Mesenteric fat pad (tissue), 1 donor: Measurements from ENCODE around the gene FASTKD1. TPM values are rescaled to one million over a fixed set of nuclear protein-coding genes. Genes with fewer than 3 reads are reported as not detected.
"Not testable (repeated sequence)": the region's sequence is repeated elsewhere in the genome, so short reads cannot be mapped to it uniquely, and the experiment has no call there.

Experiments
- DNase-seq: peaks from one replicate; pipeline ENCODE4 v3.0.0-alpha.2; 2020; ENCODE audit warnings: low spot score
- long read RNA-seq: library from polyadenylated mRNA; unstranded; transcript quantifications from one replicate; pipeline ENCODE4 v2.0.0, GENCODE V29; 2020
- total RNA-seq: library from RNA; stranded (reverse); fragmentation: NEBNext Ultra II Directional; extraction: Animal tissue kit (Norgen Biotek cat#: 25700); gene quantifications from one replicate; pipeline ENCODE4 v1.2.1, GENCODE V29; 2021
- donor health status: DM: yes; HTN: yes; CAD: no.

Gene FASTKD1
- total RNA-seq: 17.5 TPM
- long read RNA-seq, partial matches to known transcripts: 8 of 16 reads
- long read RNA-seq, other reads (novel, unspliced or antisense): 4 of 16 reads

- peak; percentile 95 for DNase-seq
These were observed at the start of gene FASTKD1 for GRCh38 chr2:169573160-169573973. TSS of gene FASTKD1 (minus strand) at chr2:169573865. CDS start at chr2:169572029, 1,836 bp downstream.

- DNase-seq: no peak
These were observed 49.6 kb upstream of the FASTKD1 start for GRCh38 chr2:169623235-169623634.

- no peak for DNase-seq
These were observed 46.8 kb upstream of the FASTKD1 start for GRCh38 chr2:169620509-169620908.

- DNase-seq: no peak
These were observed 46.3 kb upstream of the FASTKD1 start for GRCh38 chr2:169619946-169620345.

GRCh38 chr2:169615982-169616381 is 42.3 kb upstream of the FASTKD1 start:
- not testable (repeated sequence) for DNase-seq

- no peak for DNase-seq
These were observed 40.2 kb upstream of the FASTKD1 start for GRCh38 chr2:169613876-169614275.

- no peak for DNase-seq
These were observed 35.6 kb upstream of the FASTKD1 start for GRCh38 chr2:169609264-169609663.

- DNase-seq: no peak
These were observed 25.9 kb upstream of the FASTKD1 start for GRCh38 chr2:169599568-169599967.

- no peak for DNase-seq
These were observed 25.3 kb upstream of the FASTKD1 start for GRCh38 chr2:169598982-169599381.

- not testable (repeated sequence) for DNase-seq
These were observed 22.9 kb upstream of the FASTKD1 start for GRCh38 chr2:169596546-169596945.

- no peak for DNase-seq
These were observed 17.1 kb upstream of the FASTKD1 start for GRCh38 chr2:169590804-169591203.

GRCh38 chr2:169585673-169586072 is 12.0 kb upstream of the FASTKD1 start:
- DNase-seq: no peak

- DNase-seq: peak; percentile 95
These were observed 10.6 kb upstream of the FASTKD1 start, which contains the start of gene PPIG for GRCh38 chr2:169584005-169584877. TSS of gene PPIG (plus strand) at chr2:169584351. CDS start at chr2:169604042, 19,691 bp downstream.

- no peak for DNase-seq
These were observed 9.9 kb upstream of the FASTKD1 start for GRCh38 chr2:169583518-169583917.

- DNase-seq: not testable (repeated sequence)
These were observed 9.0 kb upstream of the FASTKD1 start for GRCh38 chr2:169582552-169583266.

- DNase-seq: no peak
These were observed 5.4 kb upstream of the FASTKD1 start for GRCh38 chr2:169579044-169579443.

- DNase-seq: not testable (repeated sequence)
These were observed 1.6 kb upstream of the FASTKD1 start for GRCh38 chr2:169575264-169575663.

GRCh38 chr2:169574539-169574938 is 874 bp upstream of the FASTKD1 start:
- DNase-seq: not testable (repeated sequence)

- DNase-seq: no peak
These were observed 272 bp upstream of the FASTKD1 start for GRCh38 chr2:169573974-169574299.

- no peak for DNase-seq
These were observed 875 bp downstream of the FASTKD1 start for GRCh38 chr2:169572821-169573159.

- no peak for DNase-seq
These were observed 1.5 kb downstream of the FASTKD1 start for GRCh38 chr2:169572189-169572588.
